ENCODE results near the gene NELFB.

NELFB gene

DNA sequence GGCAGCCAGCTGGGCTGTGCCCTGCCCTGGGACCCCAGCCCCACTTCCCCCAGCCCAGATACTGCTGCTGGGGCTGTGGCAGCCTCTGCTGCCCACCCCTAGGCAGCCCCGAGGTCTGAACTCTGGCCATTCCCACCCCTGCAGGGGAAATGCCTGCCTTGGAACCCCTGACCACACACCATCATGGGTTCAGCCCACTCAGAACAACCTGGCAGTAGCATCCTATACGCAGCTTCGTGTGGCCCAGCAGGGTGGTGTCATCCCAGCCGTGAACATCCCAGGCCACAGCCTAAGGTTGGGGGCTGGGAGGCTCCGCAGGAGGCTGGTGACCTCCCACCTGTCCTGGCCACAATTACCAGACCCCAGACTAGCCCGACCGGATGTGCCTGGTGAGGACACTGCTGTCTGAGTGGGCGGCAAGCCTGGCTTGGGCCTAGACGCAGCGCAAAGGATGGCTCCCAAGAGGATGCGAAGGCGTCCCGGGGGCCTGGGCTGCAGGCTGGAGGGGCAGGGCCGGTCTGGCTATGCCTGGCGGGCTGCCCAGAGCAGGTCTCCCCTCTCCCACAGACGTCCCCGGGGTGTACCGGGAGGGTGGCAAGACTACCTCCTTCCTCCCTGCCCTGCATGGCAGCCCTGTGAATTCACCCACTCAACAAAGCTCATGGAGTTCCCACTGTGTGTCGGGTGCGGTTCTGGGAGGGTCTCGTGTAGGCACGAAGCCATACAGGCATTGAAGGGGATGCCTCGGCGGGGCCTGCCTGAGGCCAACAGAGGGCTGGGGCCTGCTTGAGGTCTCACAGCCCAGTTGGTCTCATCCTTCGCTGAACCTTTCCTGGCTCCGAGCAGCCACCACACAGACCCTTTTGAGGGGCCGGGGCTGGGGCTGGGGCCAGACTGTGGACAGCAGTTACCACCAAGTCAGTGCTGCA, 25.9 kb upstream of the NELFB start:
- H2BK120ac ChIP-seq (ENCODE audit: low read depth, low read length): no peak overlapping the region
- H4K8ac ChIP-seq (ENCODE audit: low read depth, low read length): no peak overlapping the region
- DNase-seq (ENCODE audit: low spot score): no peak
- no peak overlapping the region for H2BK5ac ChIP-seq (ENCODE audit: low read length)
- H3K4me1 ChIP-seq (ENCODE audit: control insufficient read depth in 2 of 2, insufficient read depth in 1 of 2, low read depth in 1 of 2, low read length in 2 of 2): peaks cover 0 to 9% of the 10 kb centered on the region in 2 donors
- peaks cover 0 to 7% (median 0%) of the 10 kb centered on the region in 3 experiments for H3K27me3 ChIP-seq (ENCODE audit: control insufficient read depth in 3 of 3, insufficient read depth in 3 of 3, low read depth in 1 of 3, low read length in 3 of 3)
- H3K14ac ChIP-seq (ENCODE audit: low read length): no peak overlapping the region
- H4K91ac ChIP-seq (ENCODE audit: low read depth, low read length, poor library complexity): no peak overlapping the region
- H3K4ac ChIP-seq (ENCODE audit: low read length): peak overlapping the region; percentile 23
- no CpG with 5 or more reads among the region's 27 CpGs for WGBS, 2 donors (ENCODE audit: extremely low coverage in 2 of 2, insufficient read length in 2 of 2, insufficient replicate concordance in 1 of 2)
- H3K18ac ChIP-seq (ENCODE audit: low read length): peak overlapping the region; percentile 38
- H3K27ac ChIP-seq (replicated peaks; ENCODE audit: low read length): no peak overlapping the region
- no peaks in the 10 kb centered on the region for H3K79me1 ChIP-seq (ENCODE audit: low read depth, low read length)
- H3K9ac ChIP-seq (ENCODE audit: low read depth, low read length, poor library complexity): peak overlapping the region; percentile 21
- H3K23ac ChIP-seq (ENCODE audit: low read depth, low read length, poor library complexity): peak overlapping the region; percentile 93
- H2BK15ac ChIP-seq (ENCODE audit: low read length): no peak overlapping the region
- peak overlapping the region in 1 of 2 donors; percentile 21 for H3K4me3 ChIP-seq (ENCODE audit: low read length in 2 of 2)
- H3K9me3 ChIP-seq (replicated peaks in 1 of 2; ENCODE audit: control insufficient read depth in 2 of 2, insufficient read depth in 1 of 2, low read depth in 1 of 2, low read length in 2 of 2): no peaks in the 10 kb centered on the region
- H3K36me3 ChIP-seq (replicated peaks in 1 of 2; ENCODE audit: control insufficient read depth in 2 of 2, insufficient read depth in 2 of 2, low read length in 2 of 2): no peaks in the 10 kb centered on the region
- H2AFZ ChIP-seq (ENCODE audit: low read length): peak overlapping the region; percentile 32
- no peak overlapping the region for H2AK5ac ChIP-seq (ENCODE audit: low read depth, low read length)
- H2BK12ac ChIP-seq (ENCODE audit: low read length): no peak overlapping the region
- peak overlapping the region; percentile 11 for H3K4me2 ChIP-seq (ENCODE audit: insufficient read depth, low read length, poor library complexity, severe bottlenecking)

DNA sequence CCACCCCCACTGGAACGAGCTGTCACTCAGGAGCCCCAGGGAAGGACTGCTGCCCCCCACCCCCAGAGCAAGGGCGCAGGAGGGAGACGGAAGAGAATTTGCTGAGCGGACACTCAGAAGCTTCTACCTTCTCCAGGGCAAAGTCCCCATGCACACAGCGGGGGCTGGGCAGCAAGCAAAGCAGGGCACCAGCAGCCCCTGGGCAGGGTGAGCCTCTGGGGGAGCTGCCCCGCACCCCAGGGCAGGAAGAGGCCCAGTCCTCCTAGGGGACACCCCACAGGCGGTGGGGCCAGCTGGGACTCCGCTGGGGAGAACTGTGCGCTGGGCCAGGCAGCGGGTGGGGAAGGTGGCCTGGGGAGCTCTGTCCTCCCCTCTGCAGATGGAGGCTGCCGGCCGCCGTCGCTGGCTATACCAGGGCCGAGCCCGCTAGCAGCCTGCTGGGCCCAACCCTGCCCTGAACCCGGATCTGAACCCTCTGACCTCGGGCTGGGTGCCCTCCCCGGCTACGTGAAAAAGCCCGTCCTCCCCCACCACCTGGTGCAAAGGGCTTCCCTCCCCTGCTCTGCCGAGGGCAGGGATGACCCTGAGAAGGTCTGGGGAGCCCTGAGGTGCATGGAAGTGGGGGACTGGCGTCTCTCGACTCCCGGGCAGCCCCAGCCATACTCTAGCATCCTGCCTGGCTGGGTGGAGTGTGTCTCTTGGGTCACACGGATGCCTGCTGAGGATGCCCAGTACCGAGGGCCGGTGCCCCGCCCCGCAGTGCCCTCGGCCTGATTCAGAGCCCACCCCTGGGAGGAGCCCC, 25.0 kb upstream of the NELFB start:
- H3K14ac ChIP-seq (ENCODE audit: low read length): no peak overlapping the region
- no CpG with 5 or more reads among the region's 31 CpGs for WGBS, 2 donors (ENCODE audit: extremely low coverage in 2 of 2, insufficient read length in 2 of 2, insufficient replicate concordance in 1 of 2)
- no peak overlapping the region for H2BK12ac ChIP-seq (ENCODE audit: low read length)
- peaks cover 0 to 7% (median 0%) of the 10 kb centered on the region in 3 experiments for H3K27me3 ChIP-seq (ENCODE audit: control insufficient read depth in 3 of 3, insufficient read depth in 3 of 3, low read depth in 1 of 3, low read length in 3 of 3)
- H3K4ac ChIP-seq (ENCODE audit: low read length): no peak overlapping the region
- DNase-seq (ENCODE audit: low spot score): no peak
- H2BK15ac ChIP-seq (ENCODE audit: low read length): no peak overlapping the region
- no peak overlapping the region for H3K27ac ChIP-seq (replicated peaks; ENCODE audit: low read length)
- no peak overlapping the region for H3K23ac ChIP-seq (ENCODE audit: low read depth, low read length, poor library complexity)
- H3K4me2 ChIP-seq (ENCODE audit: insufficient read depth, low read length, poor library complexity, severe bottlenecking): peak overlapping the region; percentile 18
- H3K4me3 ChIP-seq (ENCODE audit: low read length in 2 of 2): no peak overlapping the region
- peak overlapping the region; percentile 44 for H3K9ac ChIP-seq (ENCODE audit: low read depth, low read length, poor library complexity)
- H3K9me3 ChIP-seq (replicated peaks in 1 of 2; ENCODE audit: control insufficient read depth in 2 of 2, insufficient read depth in 1 of 2, low read depth in 1 of 2, low read length in 2 of 2): no peaks in the 10 kb centered on the region
- no peak overlapping the region for H4K91ac ChIP-seq (ENCODE audit: low read depth, low read length, poor library complexity)
- H2AFZ ChIP-seq (ENCODE audit: low read length): peak overlapping the region; percentile 32
- H4K8ac ChIP-seq (ENCODE audit: low read depth, low read length): no peak overlapping the region
- peak overlapping the region; percentile 93 for H2AK5ac ChIP-seq (ENCODE audit: low read depth, low read length)
- peak overlapping the region; percentile 87 for H2BK5ac ChIP-seq (ENCODE audit: low read length)
- H3K36me3 ChIP-seq (replicated peaks in 1 of 2; ENCODE audit: control insufficient read depth in 2 of 2, insufficient read depth in 2 of 2, low read length in 2 of 2): no peaks in the 10 kb centered on the region
- no peak overlapping the region for H2BK120ac ChIP-seq (ENCODE audit: low read depth, low read length)
- peaks cover 0 to 9% of the 10 kb centered on the region in 2 donors for H3K4me1 ChIP-seq (ENCODE audit: control insufficient read depth in 2 of 2, insufficient read depth in 1 of 2, low read depth in 1 of 2, low read length in 2 of 2)
- no peaks in the 10 kb centered on the region for H3K79me1 ChIP-seq (ENCODE audit: low read depth, low read length)
- peak overlapping the region; percentile 38 for H3K18ac ChIP-seq (ENCODE audit: low read length)

- H3K4me1 ChIP-seq (ENCODE audit: control insufficient read depth in 2 of 2, insufficient read depth in 1 of 2, low read depth in 1 of 2, low read length in 2 of 2): peaks cover 0 to 8% of the 10 kb centered on the region in 2 donors
- H3K27me3 ChIP-seq (ENCODE audit: control insufficient read depth in 3 of 3, insufficient read depth in 3 of 3, low read depth in 1 of 3, low read length in 3 of 3): peaks cover 0 to 7% (median 0%) of the 10 kb centered on the region in 3 experiments
- WGBS, 2 donors (ENCODE audit: extremely low coverage in 2 of 2, insufficient read length in 2 of 2, insufficient replicate concordance in 1 of 2): no CpG with 5 or more reads among the region's 14 CpGs
- H3K79me1 ChIP-seq (ENCODE audit: low read depth, low read length): peaks cover under 1% of the 10 kb centered on the region
- no peak for DNase-seq (ENCODE audit: low spot score)
- peak within 1 kb of the TSS; percentile 87 for H2BK5ac ChIP-seq (ENCODE audit: low read length)
- no peaks in the 10 kb centered on the region for H3K9me3 ChIP-seq (replicated peaks in 1 of 2; ENCODE audit: control insufficient read depth in 2 of 2, insufficient read depth in 1 of 2, low read depth in 1 of 2, low read length in 2 of 2)
- no peak within 1 kb of the TSS for H3K23ac ChIP-seq (ENCODE audit: low read depth, low read length, poor library complexity)
- H2BK12ac ChIP-seq (ENCODE audit: low read length): no peak within 1 kb of the TSS
- H2BK15ac ChIP-seq (ENCODE audit: low read length): no peak within 1 kb of the TSS
- H3K4ac ChIP-seq (ENCODE audit: low read length): no peak within 1 kb of the TSS
- no peak within 1 kb of the TSS for H2BK120ac ChIP-seq (ENCODE audit: low read depth, low read length)
- H3K9ac ChIP-seq (ENCODE audit: low read depth, low read length, poor library complexity): peak within 1 kb of the TSS; percentile 44
- H2AFZ ChIP-seq (ENCODE audit: low read length): peak within 1 kb of the TSS; percentile 32
- peak within 1 kb of the TSS; percentile 93 for H2AK5ac ChIP-seq (ENCODE audit: low read depth, low read length)
- H3K36me3 ChIP-seq (replicated peaks in 1 of 2; ENCODE audit: control insufficient read depth in 2 of 2, insufficient read depth in 2 of 2, low read length in 2 of 2): no peaks in the 10 kb centered on the region
- peak within 1 kb of the TSS; percentile 18 for H3K4me2 ChIP-seq (ENCODE audit: insufficient read depth, low read length, poor library complexity, severe bottlenecking)
- peak within 1 kb of the TSS; percentile 64 for H3K18ac ChIP-seq (ENCODE audit: low read length)
- no peak within 1 kb of the TSS for H4K8ac ChIP-seq (ENCODE audit: low read depth, low read length)
- H3K14ac ChIP-seq (ENCODE audit: low read length): no peak within 1 kb of the TSS
- H3K27ac ChIP-seq (replicated peaks; ENCODE audit: low read length): no peak within 1 kb of the TSS
- no peak within 1 kb of the TSS for H4K91ac ChIP-seq (ENCODE audit: low read depth, low read length, poor library complexity)
- H3K4me3 ChIP-seq (ENCODE audit: low read length in 2 of 2): no peak within 1 kb of the TSS
Measured at GRCh38 chr9:137230705-137231371, 24.3 kb upstream of the NELFB start, which contains the start of gene SLC34A3. TSS of gene SLC34A3 (plus strand) at chr9:137230901. CDS start at chr9:137231703, 802 bp downstream.

Measured in neuronal stem cell (in vitro differentiated cells).